OCI-LY3 (cell line): ENCODE measurements around the gene HMCN1.
A peak's percentile ranks its signal among the peaks of the same experiment; 100 is the strongest.

Experiments
- H2AFZ ChIP-seq: fragments of 200-600, 300-600 bp; shearing (Covaris generic); 2 replicates; pipeline ENCODE4 v1.6.0; 2014; ENCODE audit warnings: antibody characterized with exemption, low read depth, low read length
- H3K27ac ChIP-seq: fragments of 200-600, 300-600 bp; sonication (generic); 2 replicates; pipeline ENCODE4 v1.5.1; 2014; ENCODE audit warnings: mild to moderate bottlenecking, low read length, moderate library complexity, mixed read lengths
- H3K27me3 ChIP-seq: fragments of 200-600, 300-600 bp; sonication (generic); 2 replicates; pipeline ENCODE4 v1.6.1; 2014; ENCODE audit warnings: low read depth, low read length, mixed read lengths
- H3K36me3 ChIP-seq: fragments of 200-600, 300-600 bp; sonication (generic); replicated peaks from 2 replicates; pipeline ENCODE3; 2014; ENCODE audit warnings: low read depth, low read length, mixed read lengths
- H3K4me1 ChIP-seq: fragments of 300-600, 200-600 bp; sonication (generic); 2 replicates; pipeline ENCODE4 v1.6.1; 2014; ENCODE audit warnings: low read length, mixed read lengths
- H3K4me2 ChIP-seq: fragments of 200-600, 300-600 bp; sonication (generic); 2 replicates; pipeline ENCODE4 v1.6.1; 2014; ENCODE audit warnings: low read length, mixed read lengths
- H3K4me3 ChIP-seq: fragments of 300-600, 200-600 bp; sonication (generic); 2 replicates; pipeline ENCODE4 v1.5.1; 2014; ENCODE audit warnings: antibody characterized with exemption, mild to moderate bottlenecking, low read length, moderate library complexity
- H3K79me2 ChIP-seq: fragments of 300-600, 200-600 bp; shearing (Covaris generic); 2 replicates; pipeline ENCODE4 v1.6.1; 2014; ENCODE audit warnings: mild to moderate bottlenecking, low read length, mixed read lengths
- H3K9ac ChIP-seq: fragments of 300-600, 200-600 bp; shearing (Covaris generic); 2 replicates; pipeline ENCODE4 v1.6.0; 2014; ENCODE audit warnings: mild to moderate bottlenecking, low read length, moderate library complexity
- H3K9me3 ChIP-seq: fragments of 200-600, 300-600 bp; shearing (Covaris generic); 2 replicates; pipeline ENCODE4 v1.6.1; 2014; ENCODE audit warnings: low read length, mixed read lengths; ENCODE audit not compliant: insufficient read depth
- H4K20me1 ChIP-seq: fragments of 200-600, 300-600 bp; sonication (generic); 2 replicates; pipeline ENCODE4 v1.6.1; 2016; ENCODE audit warnings: low read length, mixed read lengths; ENCODE audit not compliant: insufficient read depth
- CTCF ChIP-seq: fragments of 200-600, 300-600 bp; sonication (generic); IDR thresholded peaks from 2 replicates; pipeline ENCODE4 v1.5.1; 2014; ENCODE audit warnings: antibody characterized with exemption, low read length, low read depth
- EZH2phosphoT487 ChIP-seq: fragments of 200-600 bp; shearing (Covaris generic); IDR thresholded peaks from 2 replicates; pipeline ENCODE4 v1.6.1; 2018; ENCODE audit warnings: antibody characterized with exemption, mixed run types, low read depth

Gene HMCN1

GRCh38 chr1:185812934-185813333 is 78.7 kb downstream of the HMCN1 start:
- Histone ChIP-seq H3K4me2 (no peak overlapping the region), H3K27me3 (no peaks in the 10 kb centered on the region), H3K9me3 (no peaks in the 10 kb centered on the region), H4K20me1 (no peaks in the 10 kb centered on the region), H3K4me1 (no peaks in the 10 kb centered on the region), H3K27ac (no peak overlapping the region), H3K4me3 (no peak overlapping the region), H3K9ac (no peak overlapping the region), H3K79me2 (no peaks in the 10 kb centered on the region), H2AFZ (no peak overlapping the region), H3K36me3 (no peaks in the 10 kb centered on the region)
- TF ChIP-seq EZH2phosphoT487 = no peak
- TF ChIP-seq CTCF = no peak

- H3K4me1 ChIP-seq = no peaks in the 10 kb centered on the region
- no peaks in the 10 kb centered on the region for H3K36me3 ChIP-seq
- no peaks in the 10 kb centered on the region for H3K9me3 ChIP-seq
- no peak overlapping the region for H3K27ac ChIP-seq
- H3K4me2 ChIP-seq = no peak overlapping the region
- no peaks in the 10 kb centered on the region for H3K79me2 ChIP-seq
- H4K20me1 ChIP-seq = no peaks in the 10 kb centered on the region
- no peak for TF ChIP-seq EZH2phosphoT487
- peak; percentile 84 for TF ChIP-seq CTCF
- H3K9ac ChIP-seq = no peak overlapping the region
- H2AFZ ChIP-seq = no peak overlapping the region
- no peak overlapping the region for H3K4me3 ChIP-seq
- no peaks in the 10 kb centered on the region for H3K27me3 ChIP-seq
Observed at GRCh38 chr1:185813401-185813979, 79.3 kb downstream of the HMCN1 start.

GRCh38 chr1:185816460-185816859 is 82.3 kb downstream of the HMCN1 start:
- H2AFZ ChIP-seq = no peak overlapping the region
- no peak for TF ChIP-seq EZH2phosphoT487
- no peak for TF ChIP-seq CTCF
- peaks cover 7% of the 10 kb centered on the region; the same call in 1 of the 2 replicates for H3K27me3 ChIP-seq
- no peaks in the 10 kb centered on the region for H3K36me3 ChIP-seq
- H3K4me1 ChIP-seq = no peaks in the 10 kb centered on the region
- no peak overlapping the region for H3K4me3 ChIP-seq
- no peaks in the 10 kb centered on the region for H3K9me3 ChIP-seq
- no peak overlapping the region for H3K4me2 ChIP-seq
- no peak overlapping the region for H3K9ac ChIP-seq
- no peaks in the 10 kb centered on the region for H4K20me1 ChIP-seq
- no peaks in the 10 kb centered on the region for H3K79me2 ChIP-seq
- H3K27ac ChIP-seq = no peak overlapping the region

GRCh38 chr1:185819798-185820197 is 85.6 kb downstream of the HMCN1 start:
- Histone ChIP-seq H3K9ac (no peak overlapping the region), H2AFZ (no peak overlapping the region), H3K4me3 (no peak overlapping the region), H3K36me3 (no peaks in the 10 kb centered on the region), H3K4me1 (no peaks in the 10 kb centered on the region), H4K20me1 (no peaks in the 10 kb centered on the region), H3K79me2 (no peaks in the 10 kb centered on the region), H3K27me3 (peaks cover 14% of the 10 kb centered on the region), H3K9me3 (no peaks in the 10 kb centered on the region), H3K27ac (no peak overlapping the region), H3K4me2 (no peak overlapping the region)
- no peak for TF ChIP-seq EZH2phosphoT487
- TF ChIP-seq CTCF = no peak
